Skeletal muscle satellite cell (primary cell): ENCODE measurements around the gene RDX.

Source experiments
- H3K27me3 ChIP-seq: 2 replicates; pipeline ENCODE4 v1.7.0; 2013; ENCODE audit warnings: low read length; ENCODE audit not compliant: control insufficient read depth, insufficient read depth
- H3K36me3 ChIP-seq: 2 replicates; pipeline ENCODE4 v1.7.0; 2013; ENCODE audit warnings: mild to moderate bottlenecking, control low read depth, low read length; ENCODE audit not compliant: insufficient read depth
- H3K4me1 ChIP-seq: 2 replicates; pipeline ENCODE4 v1.7.0; 2013; ENCODE audit warnings: low read length; ENCODE audit not compliant: control insufficient read depth, insufficient read depth
- H3K4me2 ChIP-seq: 2 replicates; pipeline ENCODE4 v1.7.0; 2013; ENCODE audit warnings: mild to moderate bottlenecking, low read length
- H3K4me3 ChIP-seq: 2 replicates; pipeline ENCODE4 v1.7.0; 2013; ENCODE audit warnings: low read length
- H3K9ac ChIP-seq: 2 replicates; pipeline ENCODE4 v1.7.0; 2013; ENCODE audit warnings: mild to moderate bottlenecking, low read depth, low read length, moderate library complexity
- H3K9me3 ChIP-seq: replicated peaks from 2 replicates; pipeline ENCODE4 v1.7.0; 2013; ENCODE audit warnings: mild to moderate bottlenecking, control low read depth, low read length

RDX gene

GRCh38 chr11:110141812-110142211, 154.6 kb downstream of the RDX start:
- H3K9ac ChIP-seq: no peak overlapping the region
- H3K4me1 ChIP-seq: peaks cover 3% of the 10 kb centered on the region
- no peak overlapping the region for H3K4me3 ChIP-seq
- H3K27me3 ChIP-seq: no peaks in the 10 kb centered on the region
- peaks cover 33% of the 10 kb centered on the region for H3K36me3 ChIP-seq
- no peak overlapping the region for H3K4me2 ChIP-seq
- no peaks in the 10 kb centered on the region for H3K9me3 ChIP-seq

- Histone ChIP-seq H3K9ac (no peak overlapping the region), H3K4me1 (peaks cover 28% of the 10 kb centered on the region), H3K9me3 (no peaks in the 10 kb centered on the region), H3K27me3 (no peaks in the 10 kb centered on the region), H3K4me2 (no peak overlapping the region), H3K36me3 (peaks cover 31% of the 10 kb centered on the region), H3K4me3 (no peak overlapping the region)
These were observed 162.3 kb downstream of the RDX start for GRCh38 chr11:110134110-110134509.

- no peak overlapping the region for H3K9ac ChIP-seq
- H3K4me1 ChIP-seq: peaks cover 37% of the 10 kb centered on the region
- no peak overlapping the region for H3K4me2 ChIP-seq
- no peak overlapping the region for H3K4me3 ChIP-seq
- no peaks in the 10 kb centered on the region for H3K9me3 ChIP-seq
- peaks cover 27% of the 10 kb centered on the region for H3K36me3 ChIP-seq
- no peaks in the 10 kb centered on the region for H3K27me3 ChIP-seq
These were observed 163.3 kb downstream of the RDX start for GRCh38 chr11:110133160-110133559.

DNA sequence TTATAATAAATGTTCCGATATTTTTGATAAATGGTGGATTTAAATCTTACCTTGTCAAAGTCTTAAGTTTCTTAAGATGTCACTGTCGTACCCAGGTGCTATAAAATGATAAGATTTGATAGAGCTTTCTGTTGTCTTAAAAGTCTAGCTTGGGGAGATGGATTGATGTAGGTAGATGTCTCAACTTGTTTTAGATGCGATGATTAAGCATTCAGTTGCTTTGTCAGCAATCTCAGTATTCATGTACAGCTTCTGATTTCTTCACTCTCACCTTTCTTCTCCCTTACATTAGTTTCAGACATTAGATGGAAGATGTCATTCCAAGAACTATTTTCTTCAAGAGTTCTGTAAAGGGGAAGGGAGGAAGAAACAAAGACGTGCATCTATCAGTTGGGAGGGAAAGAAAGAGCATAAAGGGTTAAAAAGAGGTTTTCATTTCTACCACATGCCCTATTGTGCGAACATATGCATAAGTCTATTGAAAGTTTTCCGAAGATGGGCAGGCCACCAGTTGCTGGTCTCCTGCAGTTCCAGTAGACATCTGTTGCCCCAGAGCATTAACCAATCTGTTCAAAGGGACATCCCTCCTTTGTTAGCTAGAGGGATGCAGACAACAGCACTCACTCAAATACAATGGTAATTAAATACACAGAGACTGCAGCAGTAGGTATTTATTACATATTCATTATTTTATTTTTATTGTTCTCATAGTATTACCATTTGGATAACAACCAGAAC, 164.9 kb downstream of the RDX start:
- H3K4me2 ChIP-seq: no peak overlapping the region
- H3K9me3 ChIP-seq: no peaks in the 10 kb centered on the region
- peaks cover 17% of the 10 kb centered on the region for H3K36me3 ChIP-seq
- H3K9ac ChIP-seq: no peak overlapping the region
- H3K27me3 ChIP-seq: no peaks in the 10 kb centered on the region
- H3K4me3 ChIP-seq: no peak overlapping the region
- peaks cover 51% of the 10 kb centered on the region for H3K4me1 ChIP-seq

- Histone ChIP-seq H3K4me3 (no peak overlapping the region), H3K9me3 (no peaks in the 10 kb centered on the region), H3K4me2 (peak overlapping the region; percentile 12), H3K27me3 (no peaks in the 10 kb centered on the region), H3K9ac (no peak overlapping the region), H3K36me3 (peaks cover 15% of the 10 kb centered on the region), H3K4me1 (peaks cover 59% of the 10 kb centered on the region)
These were observed 165.7 kb downstream of the RDX start for GRCh38 chr11:110130642-110131238.

DNA sequence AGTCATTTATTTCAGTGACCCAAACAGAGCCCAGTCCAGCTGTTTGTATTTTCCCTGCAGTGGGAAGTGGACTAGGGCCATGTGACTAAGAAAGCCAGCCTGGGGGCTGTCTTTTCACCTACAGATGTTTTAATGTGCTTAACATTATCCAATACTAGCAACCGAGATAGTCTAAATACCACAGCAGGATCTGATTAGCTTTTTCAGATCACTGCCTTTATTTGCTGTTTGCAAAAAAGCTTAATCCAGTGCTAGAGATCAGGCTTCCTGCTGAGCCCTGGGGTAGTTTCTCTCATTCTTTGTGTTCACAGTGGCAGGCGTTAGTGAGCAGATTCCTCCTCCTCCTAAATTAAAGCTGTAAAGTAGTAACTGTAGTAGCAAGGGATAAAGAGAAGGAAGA, 168.3 kb downstream of the RDX start:
- peaks cover 76% of the 10 kb centered on the region for H3K4me1 ChIP-seq
- peaks cover 23% of the 10 kb centered on the region for H3K36me3 ChIP-seq
- no peaks in the 10 kb centered on the region for H3K27me3 ChIP-seq
- H3K9me3 ChIP-seq: no peaks in the 10 kb centered on the region
- peak overlapping the region; percentile 42 for H3K4me2 ChIP-seq
- H3K9ac ChIP-seq: peak overlapping the region; percentile 64
- no peak overlapping the region for H3K4me3 ChIP-seq

- no peak overlapping the region for H3K4me2 ChIP-seq
- peaks cover 29% of the 10 kb centered on the region for H3K36me3 ChIP-seq
- H3K4me3 ChIP-seq: no peak overlapping the region
- peaks cover 85% of the 10 kb centered on the region for H3K4me1 ChIP-seq
- H3K9me3 ChIP-seq: no peaks in the 10 kb centered on the region
- H3K9ac ChIP-seq: no peak overlapping the region
- H3K27me3 ChIP-seq: no peaks in the 10 kb centered on the region
These were observed 169.5 kb downstream of the RDX start for GRCh38 chr11:110126936-110127335.

DNA sequence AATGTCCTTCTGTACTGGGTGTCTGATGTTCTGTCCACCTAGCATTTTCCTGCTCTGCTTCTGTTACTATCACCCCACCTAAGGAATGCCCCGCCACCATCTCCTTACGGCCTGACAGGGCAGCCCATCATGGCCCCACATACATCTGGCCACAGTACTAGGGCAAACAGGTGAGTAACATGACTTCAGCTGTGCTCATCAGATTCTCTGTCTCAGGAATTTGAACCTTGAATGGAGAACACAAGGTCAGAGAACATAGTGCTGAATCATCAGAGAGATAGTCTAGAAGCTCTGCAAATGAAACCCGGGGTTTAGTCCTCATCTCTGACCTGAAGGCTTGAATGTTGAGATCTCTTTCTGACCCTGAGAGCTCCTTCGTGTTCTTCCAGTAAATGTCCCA, 170.8 kb downstream of the RDX start:
- Histone ChIP-seq H3K4me1 (peaks cover 92% of the 10 kb centered on the region), H3K4me2 (peak overlapping the region; percentile 64), H3K36me3 (peaks cover 17% of the 10 kb centered on the region)

More for the DNA sequence above, 170.8 kb downstream of the RDX start:
- Histone ChIP-seq H3K4me3 (no peak overlapping the region), H3K9me3 (no peaks in the 10 kb centered on the region), H3K27me3 (no peaks in the 10 kb centered on the region), H3K9ac (peak overlapping the region; percentile 58)
